Measurements from ENCODE around the gene P2RX5.
A peak's percentile ranks its signal among the peaks of the same experiment; 100 is the strongest.
"Not testable (repeated sequence)": the region's sequence is repeated elsewhere in the genome, so short reads cannot be mapped to it uniquely, and the experiment has no call there.

Gene P2RX5

GRCh38 chr17:3695723-3696411 is at the start of gene P2RX5:
P2RX5 (minus strand) TSS chr17:3696155; CDS start chr17:3696005, 150 bp downstream.
- peak in 1 of 2 donors; percentile 35 for DNase-seq (ENCODE audit: low read depth in 2 of 2)

- DNase-seq (ENCODE audit: low read depth in 2 of 2), result no peak
Observed at GRCh38 chr17:3745071-3745470, 49.1 kb upstream of the P2RX5 start.

GRCh38 chr17:3744014-3744413 is 48.1 kb upstream of the P2RX5 start:
- no peak for DNase-seq (ENCODE audit: low read depth in 2 of 2)

- DNase-seq (ENCODE audit: low read depth in 2 of 2), result no peak
Observed at GRCh38 chr17:3740611-3741073, 44.7 kb upstream of the P2RX5 start.

- no peak for DNase-seq (ENCODE audit: low read depth in 2 of 2)
Observed at GRCh38 chr17:3739422-3740124, 43.6 kb upstream of the P2RX5 start.

GRCh38 chr17:3738562-3739295 is 42.8 kb upstream of the P2RX5 start:
- peak; percentile 54 to 64 for DNase-seq (ENCODE audit: low read depth in 2 of 2)

GRCh38 chr17:3735515-3735914 is 39.6 kb upstream of the P2RX5 start:
- DNase-seq (ENCODE audit: low read depth in 2 of 2), result no peak

GRCh38 chr17:3734911-3735276 is 38.9 kb upstream of the P2RX5 start:
- not testable (repeated sequence) for DNase-seq (ENCODE audit: low read depth in 2 of 2)

GRCh38 chr17:3732210-3732621 is 36.3 kb upstream of the P2RX5 start:
- no peak for DNase-seq (ENCODE audit: low read depth in 2 of 2)

- no peak for DNase-seq (ENCODE audit: low read depth in 2 of 2)
Observed at GRCh38 chr17:3730881-3731429, 35.0 kb upstream of the P2RX5 start.

- no peak for DNase-seq (ENCODE audit: low read depth in 2 of 2)
Observed at GRCh38 chr17:3729881-3730280, 33.9 kb upstream of the P2RX5 start.

- not testable (repeated sequence) for DNase-seq (ENCODE audit: low read depth in 2 of 2)
Observed at GRCh38 chr17:3728099-3728498, 32.1 kb upstream of the P2RX5 start.

- DNase-seq (ENCODE audit: low read depth in 2 of 2), result no peak
Observed at GRCh38 chr17:3727041-3727440, 31.1 kb upstream of the P2RX5 start.

GRCh38 chr17:3724378-3725077 is 28.6 kb upstream of the P2RX5 start:
- DNase-seq (ENCODE audit: low read depth in 2 of 2), result no peak

GRCh38 chr17:3723556-3724377 is 27.8 kb upstream of the P2RX5 start, which contains the start of gene HASPIN:
HASPIN (plus strand) TSS chr17:3723903; CDS start chr17:3723936, 33 bp downstream.
- DNase-seq (ENCODE audit: low read depth in 2 of 2), result peak; percentile 91 to 92

GRCh38 chr17:3723188-3723555 is 27.2 kb upstream of the P2RX5 start:
- DNase-seq (ENCODE audit: low read depth in 2 of 2), result no peak

GRCh38 chr17:3722716-3723115 is 26.8 kb upstream of the P2RX5 start:
- DNase-seq (ENCODE audit: low read depth in 2 of 2), result no peak

GRCh38 chr17:3719265-3719664 is 23.3 kb upstream of the P2RX5 start:
- DNase-seq (ENCODE audit: low read depth in 2 of 2), result no peak

GRCh38 chr17:3718201-3718600 is 22.2 kb upstream of the P2RX5 start:
- no peak for DNase-seq (ENCODE audit: low read depth in 2 of 2)

- no peak for DNase-seq (ENCODE audit: low read depth in 2 of 2)
Observed at GRCh38 chr17:3715296-3715695, 19.3 kb upstream of the P2RX5 start.

Measured in stimulated activated CD4-positive, alpha-beta T cell treated with anti-CD3 and anti-CD28 coated beads, Interleukin-1b, Interleukin-23, amount 100 ng/mL, for 4 hours (primary cell).